AG04450 (cell line): ENCODE data around the gene RIC8A. TPM values are rescaled to one million over a fixed set of nuclear protein-coding genes. Genes with fewer than 3 reads are reported as not detected.

Experiments
- CTCF ChIA-PET: fragments of 300-600, 350-600 bp; formaldehyde crosslinking; extraction: SDS; loops from one replicate; lab custom pipeline; 2022; ENCODE audit warnings: antibody characterized with exemption, inconsistent platforms; lab: Charles Lee
- POLR2A ChIA-PET: fragments of 350-600 bp; formaldehyde crosslinking; extraction: SDS; loops from one replicate; lab custom pipeline; 2021; ENCODE audit warnings: antibody characterized with exemption, inconsistent platforms; lab: Yijun Ruan, JAX
- DNase-seq: peaks from one replicate; pipeline ENCODE4 v3.0.0-alpha.2; 2011; ENCODE audit warnings: low read depth, low spot score
- H3K27ac ChIP-seq: one replicate; pipeline ENCODE4 v1.5.1; 2012; ENCODE audit warnings: low read depth, low read length, control low read depth
- H3K27me3 ChIP-seq: one replicate; pipeline ENCODE4 v1.6.0; 2012; ENCODE audit warnings: low read length; ENCODE audit not compliant: control insufficient read depth, insufficient read depth
- H3K4me3 ChIP-seq: 2 replicates; pipeline ENCODE4 v1.5.1; 2011; ENCODE audit warnings: mild to moderate bottlenecking, low read depth, low read length, control low read depth
- H3K9me3 ChIP-seq: 2 replicates; pipeline ENCODE4 v1.5.1; 2012; ENCODE audit warnings: low read length; ENCODE audit not compliant: control insufficient read depth, insufficient read depth
- CTCF ChIP-seq: IDR thresholded peaks from 2 replicates; pipeline ENCODE4 v1.5.1; 2011; ENCODE audit warnings: low read depth, low read length, control low read depth, inconsistent platforms
- polyA plus RNA-seq: library from polyadenylated mRNA; depleted of rRNA; stranded (reverse); fragments of >200 nt; gene quantifications from 2 replicates; pipeline ENCODE4 v1.2.3, GENCODE V29; 2011

The RIC8A gene
- polyA plus RNA-seq, 1 experiment = 118 TPM

DNA sequence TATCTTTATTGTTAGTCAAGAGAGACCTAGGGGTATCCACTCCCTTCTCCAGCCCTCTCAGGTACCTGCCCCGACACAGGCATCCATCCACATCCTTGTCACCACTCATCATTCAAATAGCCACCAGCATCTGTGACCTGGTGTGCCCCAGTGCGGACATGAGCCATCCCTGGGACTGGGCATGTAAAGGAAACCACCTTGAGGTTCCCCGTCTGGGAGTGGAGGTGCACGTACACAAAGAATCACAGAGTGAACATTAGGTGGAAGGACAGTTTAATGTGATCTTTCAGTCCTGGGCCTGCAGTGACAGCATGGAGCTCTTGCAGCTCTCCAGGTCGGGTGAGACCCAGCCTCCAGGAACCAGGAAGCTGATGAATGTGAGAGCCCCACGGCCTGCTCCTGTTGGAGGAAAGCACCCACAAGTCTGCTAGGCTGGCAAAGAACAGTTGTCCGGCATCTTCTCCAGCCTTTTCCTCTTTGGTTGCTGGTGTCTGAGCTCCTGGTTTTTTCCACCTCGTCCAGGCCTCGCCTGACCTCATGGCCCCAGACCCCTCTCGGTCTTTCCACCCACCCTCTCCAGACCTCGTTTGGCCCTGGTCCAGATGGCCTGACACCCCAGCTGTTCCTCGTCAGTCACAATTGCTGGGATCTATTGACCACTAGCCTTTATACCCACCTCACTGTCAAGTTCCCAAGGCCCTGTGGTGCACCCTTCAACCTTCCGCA, 45.8 kb downstream of the RIC8A start:
- CTCF ChIA-PET = no interaction called here
- H3K4me3 ChIP-seq = no peak overlapping the region
- no peak for TF ChIP-seq CTCF
- POLR2A ChIA-PET = interaction anchor here (0.5 kb wide), 1 partner anchor 105 kb away, joined by 4 read pairs; no protein-coding TSS in a partner anchor
- no peaks in the 10 kb centered on the region for H3K9me3 ChIP-seq
- DNase-seq = no peak
- H3K27me3 ChIP-seq = peaks cover 6% of the 10 kb centered on the region
- no peak overlapping the region for H3K27ac ChIP-seq

DNA sequence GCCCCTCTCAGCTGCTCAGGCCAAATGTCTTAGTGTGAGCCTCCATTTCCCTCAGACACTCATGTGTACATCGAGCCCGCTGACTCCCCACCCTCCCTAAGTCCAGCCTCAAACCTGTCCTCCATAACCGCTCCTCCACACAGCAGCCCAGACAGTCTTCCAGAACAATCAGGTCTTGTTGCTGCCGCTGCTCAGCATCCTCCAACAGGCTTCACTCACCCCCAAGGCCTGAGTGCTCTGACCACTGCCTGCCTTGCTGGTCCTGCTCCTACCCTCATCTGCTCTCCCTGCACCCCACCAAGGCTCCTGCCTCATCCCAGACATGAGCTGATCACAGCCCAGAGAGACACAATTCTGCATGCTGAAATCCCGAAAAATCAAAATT, 46.4 kb downstream of the RIC8A start:
- ChIA-PET CTCF (no interaction called here), POLR2A (no interaction called here)
- Histone ChIP-seq H3K9me3 (no peaks in the 10 kb centered on the region), H3K4me3 (no peak overlapping the region), H3K27me3 (peaks cover 6% of the 10 kb centered on the region), H3K27ac (no peak overlapping the region)
- DNase-seq = no peak
- TF ChIP-seq CTCF = no peak

- DNase-seq = no peak
- TF ChIP-seq CTCF = no peak
- ChIA-PET CTCF (interaction anchor here (0.9 to 1.5 kb wide), 2 partner anchors 50 to 193 kb away, joined by 3 read pairs; no protein-coding TSS in a partner anchor), POLR2A (no interaction called here)
- Histone ChIP-seq H3K27ac (no peak overlapping the region), H3K27me3 (peaks cover 6% of the 10 kb centered on the region), H3K4me3 (no peak overlapping the region), H3K9me3 (no peaks in the 10 kb centered on the region)
These were observed 47.7 kb downstream of the RIC8A start for GRCh38 chr11:255176-255575.

GRCh38 chr11:255816-256215, 48.3 kb downstream of the RIC8A start:
- POLR2A ChIA-PET = no interaction called here
- peaks cover 9% of the 10 kb centered on the region for H3K27me3 ChIP-seq
- no peak for DNase-seq
- H3K27ac ChIP-seq = no peak overlapping the region
- CTCF ChIA-PET = interaction anchor here (0.7 to 1.5 kb wide), 3 partner anchors 49 to 193 kb away, joined by 3 read pairs; no protein-coding TSS in a partner anchor
- TF ChIP-seq CTCF = no peak
- H3K9me3 ChIP-seq = no peaks in the 10 kb centered on the region
- no peak overlapping the region for H3K4me3 ChIP-seq

DNA sequence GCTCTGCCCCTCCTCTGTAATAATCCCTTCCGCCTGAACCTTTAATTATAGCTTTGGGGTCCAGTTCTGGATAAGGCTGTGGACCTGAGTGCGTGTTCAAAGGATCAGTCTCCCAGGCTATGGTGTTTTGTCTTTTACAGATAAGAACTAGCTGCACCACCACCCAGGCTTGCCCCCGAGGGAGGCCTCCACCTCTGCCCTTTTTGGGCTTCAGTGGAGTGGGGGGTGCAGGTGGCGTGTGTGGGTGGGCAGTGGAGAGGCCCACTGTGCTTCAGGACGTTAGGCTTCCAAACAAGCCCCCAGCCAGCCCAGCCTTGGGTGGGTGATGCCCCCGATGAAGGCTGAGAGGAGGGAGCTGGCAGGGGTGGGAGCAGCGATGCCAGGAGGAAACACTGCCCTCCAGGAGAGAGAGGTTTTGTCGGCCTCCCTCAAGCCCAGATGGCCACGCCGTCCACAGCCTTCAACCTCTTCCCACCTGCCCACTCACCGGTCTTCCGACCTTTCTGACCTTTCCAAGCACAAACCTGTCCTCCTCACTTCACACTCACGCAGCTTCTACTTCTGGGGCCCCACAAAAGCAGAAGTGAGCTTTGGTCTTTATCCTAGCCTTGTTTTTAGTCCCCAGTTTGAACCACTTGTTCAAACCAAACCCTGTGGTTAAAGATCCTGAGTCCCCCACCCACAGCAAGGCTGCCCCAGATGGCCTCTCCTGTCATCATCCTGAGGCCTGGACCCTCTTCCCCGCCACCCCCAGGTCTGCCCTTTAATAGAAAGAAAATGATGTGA, 49.6 kb downstream of the RIC8A start:
- POLR2A ChIA-PET = no interaction called here
- DNase-seq = no peak
- Histone ChIP-seq H3K4me3 (no peak overlapping the region), H3K27me3 (peaks cover 9% of the 10 kb centered on the region), H3K9me3 (no peaks in the 10 kb centered on the region), H3K27ac (no peak overlapping the region)
- no peak for TF ChIP-seq CTCF
- CTCF ChIA-PET = no interaction called here
